IPS-20b (cell line): ENCODE results near the gene EPS15.
"Not testable (repeated sequence)": the region's sequence is repeated elsewhere in the genome, so short reads cannot be mapped to it uniquely, and the experiment has no call there.

Source experiments
- H3K27ac ChIP-seq: one replicate; pipeline ENCODE4 v1.5.1; 2013; ENCODE audit warnings: low read length
- H3K27me3 ChIP-seq: 2 replicates; pipeline ENCODE4 v1.6.1; 2013; ENCODE audit warnings: mild to moderate bottlenecking, low read length, inconsistent platforms; ENCODE audit not compliant: insufficient read depth
- H3K36me3 ChIP-seq: 2 replicates; pipeline ENCODE4 v1.6.1; 2013; ENCODE audit warnings: low read depth, mild to moderate bottlenecking, inconsistent platforms, low read length, moderate library complexity; ENCODE audit not compliant: insufficient read depth
- H3K4me1 ChIP-seq: 2 replicates; pipeline ENCODE4 v1.6.1; 2013; ENCODE audit warnings: mild to moderate bottlenecking, control low read depth, inconsistent platforms, low read length, moderate library complexity; ENCODE audit not compliant: insufficient read depth
- H3K4me3 ChIP-seq: 2 replicates; pipeline ENCODE4 v1.5.1; 2013; ENCODE audit warnings: mild to moderate bottlenecking, low read length, inconsistent platforms
- H3K9ac ChIP-seq: 2 replicates; pipeline ENCODE4 v1.6.1; 2013; ENCODE audit warnings: low read depth, mild to moderate bottlenecking, inconsistent platforms, low read length, moderate library complexity
- H3K9me3 ChIP-seq: 2 replicates; pipeline ENCODE4 v1.6.1; 2013; ENCODE audit warnings: mild to moderate bottlenecking, low read depth, low read length, inconsistent platforms; ENCODE audit not compliant: insufficient read depth

The EPS15 gene

DNA sequence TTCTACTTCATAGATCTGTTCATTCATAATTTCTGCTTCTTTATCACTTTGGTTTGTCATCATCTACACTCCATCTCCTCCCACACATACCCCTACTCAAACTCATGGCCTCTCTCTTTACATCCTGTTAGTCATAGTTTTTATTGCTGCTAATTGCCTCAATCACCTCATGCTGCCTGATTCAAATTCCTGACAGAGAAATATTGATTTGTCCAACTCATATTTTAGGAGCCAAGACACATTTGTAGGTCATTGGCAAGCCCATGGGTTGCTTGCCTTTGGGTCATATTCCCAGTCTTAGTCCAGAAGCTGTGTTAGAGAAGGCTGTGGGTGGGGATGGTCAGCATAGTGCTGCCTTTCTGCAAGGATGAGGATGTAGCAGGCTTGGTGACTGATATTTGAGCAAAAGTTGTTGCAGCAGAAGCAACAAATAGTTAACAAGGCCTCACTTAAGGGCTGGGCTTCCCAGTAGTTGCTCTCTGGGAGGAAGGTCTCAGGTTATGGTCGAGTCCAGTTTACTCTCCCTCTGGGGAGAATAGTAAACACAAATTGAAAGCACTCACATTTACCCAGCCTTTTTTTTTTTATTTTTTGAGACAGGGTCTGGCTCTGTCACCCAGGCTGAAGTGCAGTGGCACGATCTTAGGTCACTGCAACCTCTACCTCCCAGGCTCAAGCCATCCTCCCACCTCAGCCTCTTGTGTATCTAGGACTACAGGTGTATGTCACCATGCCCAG is 22.4 kb upstream of the EPS15 start:
- Histone ChIP-seq H3K27me3 (no peaks in the 10 kb centered on the region), H3K27ac (no peak overlapping the region), H3K9me3 (no peaks in the 10 kb centered on the region), H3K4me3 (no peak overlapping the region), H3K4me1 (no peaks in the 10 kb centered on the region), H3K9ac (no peak overlapping the region), H3K36me3 (no peaks in the 10 kb centered on the region)

GRCh38 chr1:51537568-51537967 is 18.5 kb upstream of the EPS15 start:
- H3K9ac ChIP-seq: no peak overlapping the region
- H3K9me3 ChIP-seq: no peaks in the 10 kb centered on the region
- H3K36me3 ChIP-seq: no peaks in the 10 kb centered on the region
- H3K4me3 ChIP-seq: no peak overlapping the region
- H3K27me3 ChIP-seq: no peaks in the 10 kb centered on the region
- H3K4me1 ChIP-seq: no peaks in the 10 kb centered on the region; the same call in 1 of the 2 replicates
- no peak overlapping the region for H3K27ac ChIP-seq

GRCh38 chr1:51535006-51535592 is 16.0 kb upstream of the EPS15 start:
- Histone ChIP-seq H3K27me3 (no peaks in the 10 kb centered on the region), H3K9me3 (no peaks in the 10 kb centered on the region), H3K27ac (no peak overlapping the region), H3K4me3 (no peak overlapping the region), H3K4me1 (no peaks in the 10 kb centered on the region; the same call in 1 of the 2 replicates), H3K36me3 (no peaks in the 10 kb centered on the region), H3K9ac (no peak overlapping the region)

DNA sequence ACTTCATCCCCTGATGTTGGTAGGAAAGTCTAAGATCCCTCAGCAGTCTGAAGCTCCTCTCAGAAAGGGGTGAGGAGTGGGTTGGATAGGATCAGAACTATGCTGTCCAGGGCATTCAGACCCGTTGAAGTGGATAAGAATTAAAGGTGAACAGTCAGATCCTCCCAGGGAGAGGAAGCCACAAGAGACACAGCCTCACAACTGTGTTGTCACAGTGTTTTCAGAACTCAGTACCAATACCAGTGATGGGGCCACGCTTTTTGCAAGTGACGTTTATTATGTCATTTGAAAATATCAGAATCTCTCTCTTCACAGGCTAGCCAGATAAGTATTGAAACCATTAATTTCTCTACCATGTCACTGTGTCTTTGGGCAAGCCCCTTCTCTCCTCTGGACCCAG is 15.4 kb upstream of the EPS15 start:
- no peak overlapping the region for H3K4me3 ChIP-seq
- no peaks in the 10 kb centered on the region for H3K27me3 ChIP-seq
- H3K27ac ChIP-seq: no peak overlapping the region
- H3K9me3 ChIP-seq: no peaks in the 10 kb centered on the region
- no peaks in the 10 kb centered on the region; the same call in 1 of the 2 replicates for H3K4me1 ChIP-seq
- H3K36me3 ChIP-seq: no peaks in the 10 kb centered on the region
- no peak overlapping the region for H3K9ac ChIP-seq

DNA sequence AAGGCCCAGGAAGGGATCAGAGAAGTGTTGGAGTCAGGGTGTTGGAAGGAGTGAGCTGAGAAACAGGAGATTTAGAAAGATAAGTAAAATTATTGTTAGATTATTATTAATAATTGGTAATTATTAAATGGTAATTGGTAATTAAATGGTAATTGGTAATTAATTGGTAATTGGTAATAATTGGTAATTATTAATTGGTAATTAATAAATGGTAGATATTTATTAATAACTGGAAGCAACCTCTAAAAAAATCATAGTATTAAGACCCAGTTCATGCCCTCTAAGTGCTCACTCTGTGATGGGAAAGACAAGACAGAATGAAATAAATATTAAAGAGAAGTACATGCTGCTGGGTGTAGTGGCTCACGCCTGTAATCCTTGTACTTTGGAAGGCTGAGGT is 13.8 kb upstream of the EPS15 start:
- Histone ChIP-seq H3K9me3 (no peaks in the 10 kb centered on the region), H3K27me3 (no peaks in the 10 kb centered on the region), H3K36me3 (no peaks in the 10 kb centered on the region), H3K9ac (no peak overlapping the region), H3K27ac (no peak overlapping the region), H3K4me3 (no peak overlapping the region), H3K4me1 (no peaks in the 10 kb centered on the region; the same call in 1 of the 2 replicates)

GRCh38 chr1:51530447-51530846 is 11.4 kb upstream of the EPS15 start:
- not testable (repeated sequence) for H3K4me1 ChIP-seq, H3K27ac ChIP-seq, H3K9ac ChIP-seq

GRCh38 chr1:51527144-51527543 is 8.1 kb upstream of the EPS15 start:
- no peaks in the 10 kb centered on the region for H3K9me3 ChIP-seq
- no peak overlapping the region for H3K27ac ChIP-seq
- H3K36me3 ChIP-seq: no peaks in the 10 kb centered on the region
- no peaks in the 10 kb centered on the region for H3K4me1 ChIP-seq
- H3K27me3 ChIP-seq: no peaks in the 10 kb centered on the region
- H3K9ac ChIP-seq: no peak overlapping the region
- H3K4me3 ChIP-seq: no peak overlapping the region

More at GRCh38 chr1:51530447-51530846, 11.4 kb upstream of the EPS15 start:
- not testable (repeated sequence) for H3K27me3 ChIP-seq, H3K36me3 ChIP-seq, H3K9me3 ChIP-seq, H3K4me3 ChIP-seq

DNA sequence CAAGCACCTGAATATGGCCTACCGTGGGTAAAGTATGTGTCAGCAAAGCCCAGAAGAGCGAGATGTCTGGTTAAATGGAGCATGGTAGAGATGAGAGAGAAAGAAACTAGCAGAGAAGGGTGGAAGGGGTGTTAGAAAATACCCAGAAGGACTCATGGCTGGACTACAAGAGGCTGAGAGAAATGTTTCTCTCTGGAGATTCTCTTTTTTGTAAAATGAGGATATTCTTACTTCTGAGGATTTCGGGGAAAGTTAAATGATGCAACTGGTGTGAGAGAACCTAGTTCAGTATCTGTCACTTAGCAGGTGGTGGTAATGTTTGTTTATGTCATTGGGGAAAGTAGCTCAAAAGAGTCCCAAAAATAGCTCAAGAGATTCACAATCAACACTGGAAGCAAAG is 7.2 kb upstream of the EPS15 start:
- H3K9ac ChIP-seq: no peak overlapping the region
- no peaks in the 10 kb centered on the region for H3K27me3 ChIP-seq
- no peak overlapping the region for H3K27ac ChIP-seq
- H3K9me3 ChIP-seq: no peaks in the 10 kb centered on the region
- H3K36me3 ChIP-seq: no peaks in the 10 kb centered on the region
- H3K4me1 ChIP-seq: no peaks in the 10 kb centered on the region
- no peak overlapping the region for H3K4me3 ChIP-seq

DNA sequence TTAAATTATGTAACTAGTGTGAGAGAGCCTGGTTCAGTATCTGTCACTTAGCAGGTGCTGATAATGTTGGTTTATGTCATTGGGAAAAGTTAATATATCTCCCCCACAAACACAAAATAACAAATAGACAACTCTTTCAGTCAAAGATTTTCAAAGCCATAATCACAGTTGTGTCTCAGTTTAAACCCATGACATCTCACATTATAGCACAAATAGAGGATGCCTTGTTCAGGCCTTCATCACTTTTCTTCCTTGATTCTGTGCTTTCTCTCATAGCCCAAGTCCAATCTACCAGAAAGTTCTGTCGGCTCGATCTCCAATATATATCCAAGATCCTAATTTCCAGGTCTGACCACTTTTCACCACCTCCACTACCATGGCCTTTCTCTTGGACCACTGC is 6.2 kb upstream of the EPS15 start:
- no peaks in the 10 kb centered on the region for H3K9me3 ChIP-seq
- no peak overlapping the region for H3K4me3 ChIP-seq
- H3K4me1 ChIP-seq: no peaks in the 10 kb centered on the region
- no peaks in the 10 kb centered on the region for H3K36me3 ChIP-seq
- no peak overlapping the region for H3K27ac ChIP-seq
- H3K27me3 ChIP-seq: no peaks in the 10 kb centered on the region
- no peak overlapping the region for H3K9ac ChIP-seq

GRCh38 chr1:51524817-51525216 is 5.8 kb upstream of the EPS15 start:
- Histone ChIP-seq H3K9ac (no peak overlapping the region), H3K4me3 (no peak overlapping the region), H3K36me3 (no peaks in the 10 kb centered on the region), H3K27me3 (no peaks in the 10 kb centered on the region), H3K9me3 (no peaks in the 10 kb centered on the region), H3K4me1 (no peaks in the 10 kb centered on the region), H3K27ac (no peak overlapping the region)

DNA sequence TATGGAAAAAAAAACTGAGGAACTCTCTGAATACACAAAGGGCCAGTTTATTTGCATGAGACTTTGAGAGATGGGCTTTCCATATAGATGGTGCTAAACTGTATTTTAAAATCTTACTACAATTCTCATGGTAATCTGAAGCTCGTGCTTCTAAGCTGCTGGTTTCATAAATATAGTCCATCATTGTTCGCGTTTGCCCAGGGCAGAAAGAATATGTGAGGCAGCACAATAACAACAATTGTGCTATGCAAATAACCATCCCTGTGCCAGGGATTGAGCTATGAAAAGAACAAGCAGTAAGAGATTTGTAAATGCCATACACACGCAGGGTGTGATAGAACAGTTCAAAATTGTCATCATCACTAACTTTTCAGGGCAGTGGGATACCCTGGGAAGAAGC is 4.9 kb upstream of the EPS15 start:
- H3K4me3 ChIP-seq: no peak overlapping the region

DNA sequence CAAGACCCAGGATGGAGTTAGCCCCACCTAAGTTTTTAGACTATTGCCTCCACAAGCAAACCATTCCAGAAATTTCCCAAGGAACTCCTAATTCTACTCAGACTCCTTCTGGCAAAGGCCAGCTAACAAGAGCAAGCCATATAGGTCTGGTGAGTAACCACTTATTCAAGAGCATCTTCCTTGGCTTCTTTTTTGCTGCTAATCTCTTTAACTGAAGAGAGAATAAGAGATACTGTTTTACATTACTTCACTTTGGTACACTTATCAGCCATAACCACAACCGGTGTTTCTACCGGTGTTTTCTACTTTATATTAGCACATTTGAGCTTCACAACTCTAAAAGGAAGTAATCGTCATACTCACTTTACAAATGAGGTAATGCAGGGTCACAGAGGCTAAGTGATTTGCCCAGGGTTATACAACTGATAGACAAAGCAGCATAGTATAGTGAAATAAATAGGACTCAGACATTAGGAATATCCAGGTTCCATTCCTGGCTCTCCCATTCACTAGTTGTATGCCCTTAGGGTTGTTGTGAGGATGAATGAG is 1.7 kb upstream of the EPS15 start:
- no peaks in the 10 kb centered on the region for H3K27me3 ChIP-seq
- H3K36me3 ChIP-seq: no peaks in the 10 kb centered on the region
- no peak overlapping the region for H3K4me3 ChIP-seq
- H3K4me1 ChIP-seq: peaks cover 12% of the 10 kb centered on the region; the same call in 1 of the 2 replicates
- H3K9ac ChIP-seq: no peak overlapping the region
- no peaks in the 10 kb centered on the region for H3K9me3 ChIP-seq
- no peak overlapping the region for H3K27ac ChIP-seq

More for the DNA sequence above, 4.9 kb upstream of the EPS15 start:
- Histone ChIP-seq H3K9me3 (no peaks in the 10 kb centered on the region), H3K4me1 (no peaks in the 10 kb centered on the region), H3K36me3 (no peaks in the 10 kb centered on the region), H3K9ac (no peak overlapping the region), H3K27ac (no peak overlapping the region), H3K27me3 (no peaks in the 10 kb centered on the region)
